Neural crest cell (in vitro differentiated cells): ENCODE data around the gene GDE1. TPM values are rescaled to one million over a fixed set of nuclear protein-coding genes. Genes with fewer than 3 reads are reported as not detected.

ENCODE experiments used
- DNase-seq: peaks from one replicate; pipeline ENCODE4 v3.0.0; 2021; ENCODE audit warnings: low read depth, mixed read lengths, low spot score
- H3K27ac Mint-ChIP-seq: one replicate; pipeline ENCODE4 v1.8.0; 2021; ENCODE audit warnings: mild to moderate bottlenecking, mixed read lengths; ENCODE audit not compliant: unreplicated experiment
- H3K27me3 Mint-ChIP-seq: 2 replicates; pipeline ENCODE4 v1.8.0; 2021; ENCODE audit warnings: low read depth, mild to moderate bottlenecking, mixed read lengths
- H3K36me3 Mint-ChIP-seq: 2 replicates; pipeline ENCODE4 v1.8.0; 2021; ENCODE audit warnings: low read depth, mild to moderate bottlenecking, mixed read lengths
- H3K4me1 Mint-ChIP-seq: 2 replicates; pipeline ENCODE4 v1.8.0; 2021; ENCODE audit warnings: mixed read lengths
- H3K4me3 Mint-ChIP-seq: one replicate; pipeline ENCODE4 v1.8.0; 2021; ENCODE audit warnings: mild to moderate bottlenecking, mixed read lengths
- H3K9me3 Mint-ChIP-seq: 2 replicates; pipeline ENCODE4 v1.8.0; 2021; ENCODE audit warnings: mixed read lengths
- CTCF ChIP-seq: fragments of 200-600 bp; sonication (generic); conservative IDR thresholded peaks from 2 replicates; pipeline ENCODE4 v1.5.0; 2021; ENCODE audit warnings: antibody characterized with exemption, mild to moderate bottlenecking
- total RNA-seq: library from RNA; stranded (reverse); gene quantifications from 2 replicates; pipeline ENCODE4 v1.2.1, GENCODE V29; 2021

Gene GDE1
- total RNA-seq, 1 donor from 2014 or later: 63.2 TPM

DNA sequence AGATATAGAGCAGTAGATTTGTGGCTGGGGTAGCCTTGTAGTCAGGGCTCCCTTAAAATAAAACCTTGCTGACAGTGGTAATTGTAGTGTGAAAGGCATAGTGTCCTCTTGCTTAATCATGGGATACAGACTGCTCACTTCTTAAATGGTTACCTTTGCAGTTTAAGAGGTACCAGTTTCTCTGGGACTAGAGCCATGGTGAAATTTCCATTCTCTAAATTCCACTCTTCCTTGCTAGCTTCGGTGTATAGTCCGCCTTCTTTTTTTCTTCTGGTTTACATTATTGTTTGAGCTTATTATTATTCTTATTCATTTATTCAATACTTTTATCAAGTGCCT, 3.5 kb upstream of the GDE1 start:
- no peak for DNase-seq
- Mint-ChIP-seq H3K4me3 (peak overlapping the region; percentile 98), H3K27me3 (no peaks in the 10 kb centered on the region), H3K9me3 (no peaks in the 10 kb centered on the region), H3K36me3 (peaks cover 2% of the 10 kb centered on the region), H3K27ac (no peak overlapping the region), H3K4me1 (peaks cover 47% of the 10 kb centered on the region)
- TF ChIP-seq CTCF: no peak

GRCh38 chr16:19524616-19525384, 2.9 kb upstream of the GDE1 start:
- H3K27ac Mint-ChIP-seq: peak overlapping the region; percentile 83
- no peaks in the 10 kb centered on the region for H3K9me3 Mint-ChIP-seq
- TF ChIP-seq CTCF: no peak
- peaks cover 2% of the 10 kb centered on the region for H3K36me3 Mint-ChIP-seq
- no peaks in the 10 kb centered on the region for H3K27me3 Mint-ChIP-seq
- H3K4me1 Mint-ChIP-seq: peaks cover 50% of the 10 kb centered on the region
- no peak for DNase-seq
- peak overlapping the region; percentile 98 for H3K4me3 Mint-ChIP-seq

GRCh38 chr16:19524356-19524615, 2.4 kb upstream of the GDE1 start:
- H3K27ac Mint-ChIP-seq: peak overlapping the region; percentile 83
- no peak for TF ChIP-seq CTCF
- peaks cover 2% of the 10 kb centered on the region for H3K36me3 Mint-ChIP-seq
- no peaks in the 10 kb centered on the region for H3K27me3 Mint-ChIP-seq
- H3K4me1 Mint-ChIP-seq: peaks cover 50% of the 10 kb centered on the region
- no peaks in the 10 kb centered on the region for H3K9me3 Mint-ChIP-seq
- no peak for DNase-seq
- H3K4me3 Mint-ChIP-seq: peak overlapping the region; percentile 98

- no peaks in the 10 kb centered on the region for H3K27me3 Mint-ChIP-seq
- TF ChIP-seq CTCF: no peak
- peak within 1 kb of the TSS; percentile 98 for H3K4me3 Mint-ChIP-seq
- H3K27ac Mint-ChIP-seq: peak within 1 kb of the TSS; percentile 91
- no peaks in the 10 kb centered on the region for H3K36me3 Mint-ChIP-seq
- peak; percentile 88 for DNase-seq
- H3K9me3 Mint-ChIP-seq: no peaks in the 10 kb centered on the region
- peaks cover 53% of the 10 kb centered on the region for H3K4me1 Mint-ChIP-seq
These were observed 1.9 kb upstream of the GDE1 start, which contains the start of gene CCP110 for GRCh38 chr16:19523559-19524355. Gene CCP110, plus strand, starts transcription at chr16:19523942. Its CDS starts 3,940 bp downstream, at chr16:19527882.

DNA sequence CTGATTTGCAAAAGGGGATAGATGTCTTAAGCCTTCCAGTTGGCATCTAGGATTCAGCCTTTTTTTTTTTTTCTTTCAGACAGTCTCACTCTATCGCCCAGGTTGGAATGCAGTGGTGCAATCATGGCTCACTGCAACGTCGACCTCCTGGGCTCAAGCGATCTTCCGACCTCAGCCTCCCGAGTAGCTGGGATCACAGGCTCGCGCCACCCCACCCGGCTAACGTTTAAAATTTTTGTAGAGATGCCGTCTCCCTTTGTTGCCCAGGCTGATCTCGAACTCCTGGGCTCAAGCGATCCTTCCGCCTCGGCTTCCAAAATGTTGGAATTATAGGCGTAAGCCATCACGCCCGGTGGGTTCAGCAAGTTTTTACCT, 1.3 kb upstream of the GDE1 start:
- Mint-ChIP-seq H3K4me1 (peaks cover 58% of the 10 kb centered on the region), H3K27me3 (no peaks in the 10 kb centered on the region), H3K4me3 (peak overlapping the region; percentile 98), H3K27ac (no peak overlapping the region), H3K36me3 (no peaks in the 10 kb centered on the region), H3K9me3 (no peaks in the 10 kb centered on the region)
- no peak for TF ChIP-seq CTCF
- no peak for DNase-seq
